ENCODE measurements around the gene DBX2. TPM values are rescaled to one million over a fixed set of nuclear protein-coding genes. Genes with fewer than 3 reads are reported as not detected.
"Not testable (repeated sequence)": the region's sequence is repeated elsewhere in the genome, so short reads cannot be mapped to it uniquely, and the experiment has no call there.

Gene DBX2
- total RNA-seq, 4 donors from 2014 or later: not detected

DNA sequence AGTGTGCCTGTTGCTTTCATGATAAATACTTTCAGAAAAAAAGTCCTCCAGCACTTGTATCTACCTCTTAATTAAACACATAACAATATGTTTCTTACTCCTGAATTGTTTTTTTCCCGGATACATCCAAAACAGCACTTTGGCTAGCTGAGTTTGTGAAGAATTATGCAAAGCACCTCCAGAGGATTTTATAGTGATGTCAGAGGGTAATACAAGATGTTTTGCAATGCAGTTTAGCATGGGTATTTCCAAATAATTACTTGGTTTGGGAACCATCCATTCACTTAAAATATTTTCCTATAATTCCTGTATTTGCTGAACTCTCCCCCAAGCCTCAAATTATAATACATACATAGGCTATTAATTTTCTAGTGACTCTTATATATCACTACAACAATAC, 37.7 kb upstream of the DBX2 start:
- Histone ChIP-seq H3K36me3 (no peaks in the 10 kb centered on the region), H3K9me3 (peaks cover 0 to 12% (median 0%) of the 10 kb centered on the region in 3 donors), H3K27me3 (no peaks in the 10 kb centered on the region), H3K27ac (no peak overlapping the region), H3K4me1 (no peaks in the 10 kb centered on the region), H3K4me3 (no peak overlapping the region)
- TF ChIP-seq EP300 (IDR thresholded peaks at IDR 0.05) (no peak), POLR2AphosphoS5 (IDR thresholded peaks at IDR 0.05) (no peak), POLR2A (IDR thresholded peaks at IDR 0.05) (no peak)
- TF ChIP-seq, protein P1, sequence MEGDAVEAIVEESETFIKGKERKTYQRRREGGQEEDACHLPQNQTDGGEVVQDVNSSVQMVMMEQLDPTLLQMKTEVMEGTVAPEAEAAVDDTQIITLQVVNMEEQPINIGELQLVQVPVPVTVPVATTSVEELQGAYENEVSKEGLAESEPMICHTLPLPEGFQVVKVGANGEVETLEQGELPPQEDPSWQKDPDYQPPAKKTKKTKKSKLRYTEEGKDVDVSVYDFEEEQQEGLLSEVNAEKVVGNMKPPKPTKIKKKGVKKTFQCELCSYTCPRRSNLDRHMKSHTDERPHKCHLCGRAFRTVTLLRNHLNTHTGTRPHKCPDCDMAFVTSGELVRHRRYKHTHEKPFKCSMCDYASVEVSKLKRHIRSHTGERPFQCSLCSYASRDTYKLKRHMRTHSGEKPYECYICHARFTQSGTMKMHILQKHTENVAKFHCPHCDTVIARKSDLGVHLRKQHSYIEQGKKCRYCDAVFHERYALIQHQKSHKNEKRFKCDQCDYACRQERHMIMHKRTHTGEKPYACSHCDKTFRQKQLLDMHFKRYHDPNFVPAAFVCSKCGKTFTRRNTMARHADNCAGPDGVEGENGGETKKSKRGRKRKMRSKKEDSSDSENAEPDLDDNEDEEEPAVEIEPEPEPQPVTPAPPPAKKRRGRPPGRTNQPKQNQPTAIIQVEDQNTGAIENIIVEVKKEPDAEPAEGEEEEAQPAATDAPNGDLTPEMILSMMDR (IDR thresholded peaks at IDR 0.05): no peak
- ATAC-seq: no peak
- 86% methylated on average over 1 of the region's 1 CpG for WGBS, 2 donors (ENCODE audit: low coverage in 1 of 2)

DNA sequence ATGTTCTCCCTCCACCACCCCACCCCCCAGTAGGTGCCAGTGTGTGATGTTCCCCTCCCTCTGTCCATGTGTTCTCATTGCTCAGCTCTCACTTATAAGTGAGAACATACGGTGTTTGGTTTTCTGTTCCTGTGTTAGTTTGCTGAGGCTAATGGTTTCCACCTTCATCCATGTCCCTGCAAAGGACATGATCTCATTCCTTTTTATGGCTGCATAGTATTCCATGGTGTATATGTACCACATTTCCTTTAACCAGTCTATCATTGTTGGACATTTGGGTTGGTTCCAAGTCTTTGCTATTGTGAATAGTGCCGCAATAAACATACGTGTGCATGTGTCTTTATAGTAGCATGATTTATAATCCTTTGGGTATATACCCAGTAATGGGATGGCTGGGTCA, 33.3 kb upstream of the DBX2 start:
- H3K27me3 ChIP-seq, ATAC-seq, H3K4me1 ChIP-seq, H3K4me3 ChIP-seq, H3K36me3 ChIP-seq, H3K27ac ChIP-seq: not testable (repeated sequence)
- WGBS, 2 donors (ENCODE audit: low coverage in 1 of 2): 94% methylated on average over 3 of the region's 3 CpGs; no CpG with 5 or more reads in 1 of the 2 donors
- H3K9me3 ChIP-seq: peaks cover 0 to 12% (median 0%) of the 10 kb centered on the region in 3 donors

DNA sequence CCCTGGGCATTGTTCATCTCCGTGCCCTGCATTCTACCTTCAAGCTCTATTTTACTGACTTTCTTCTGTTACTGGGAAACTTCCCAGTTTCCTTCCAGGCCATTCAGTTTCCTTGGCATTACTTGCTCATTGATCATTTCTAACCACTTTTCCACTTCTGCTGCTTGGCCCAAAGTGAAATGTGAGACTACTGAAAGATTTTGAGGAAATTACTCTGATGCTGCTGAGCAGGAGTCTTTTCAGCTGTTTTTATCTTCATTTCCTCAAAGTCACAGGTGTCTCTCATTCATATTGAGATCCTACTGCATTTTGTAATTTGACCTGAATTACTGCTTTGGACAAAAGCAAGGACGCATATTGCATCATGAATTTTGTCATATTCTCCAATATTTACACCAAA, 26.4 kb upstream of the DBX2 start:
- TF ChIP-seq EP300 (IDR thresholded peaks at IDR 0.05) (no peak), POLR2A (IDR thresholded peaks at IDR 0.05) (no peak), POLR2AphosphoS5 (IDR thresholded peaks at IDR 0.05) (no peak)
- TF ChIP-seq, protein P1 (IDR thresholded peaks at IDR 0.05): no peak

DNA sequence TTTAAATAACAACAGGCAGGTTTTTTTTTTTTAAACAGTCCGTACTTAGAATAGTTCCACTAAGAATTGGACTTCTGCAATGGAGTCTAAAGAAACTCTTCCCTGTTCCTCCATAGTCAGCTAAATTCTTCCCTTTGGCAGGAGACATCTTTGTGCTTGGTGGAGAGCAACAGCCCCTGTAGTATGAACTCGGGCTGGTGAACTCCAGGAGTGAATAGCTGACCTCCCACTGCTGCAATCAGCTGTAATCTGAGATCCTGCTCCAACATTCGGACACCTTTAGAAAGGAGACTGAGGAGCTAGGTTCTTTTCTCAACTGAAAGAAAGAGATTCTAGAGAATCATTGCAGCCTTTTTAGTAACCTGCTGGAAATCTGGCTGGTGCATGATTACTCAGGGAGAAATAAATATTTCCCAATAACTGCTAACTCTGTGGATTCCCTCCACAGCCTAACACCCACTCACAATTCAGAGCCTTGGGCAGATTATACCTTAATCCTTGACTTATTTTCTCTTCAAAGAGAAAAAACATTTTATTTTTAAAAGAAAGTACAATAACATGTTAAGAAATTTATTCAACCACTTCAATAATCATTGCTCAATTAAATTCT, 25.6 kb upstream of the DBX2 start:
- no peak for TF ChIP-seq POLR2AphosphoS5 (IDR thresholded peaks at IDR 0.05)
- TF ChIP-seq EP300 (IDR thresholded peaks at IDR 0.05): no peak
- TF ChIP-seq POLR2A (IDR thresholded peaks at IDR 0.05): no peak
- TF ChIP-seq, protein P1 (IDR thresholded peaks at IDR 0.05): no peak
- H3K27ac ChIP-seq: no peak overlapping the region
- no peak overlapping the region for H3K4me3 ChIP-seq
- no peaks in the 10 kb centered on the region for H3K9me3 ChIP-seq
- WGBS, 2 donors (ENCODE audit: low coverage in 1 of 2): 40 to 43% methylated on average over 3 of the region's 3 CpGs
- ATAC-seq: no peak
- no peaks in the 10 kb centered on the region for H3K36me3 ChIP-seq
- H3K4me1 ChIP-seq: no peaks in the 10 kb centered on the region
- H3K27me3 ChIP-seq: no peaks in the 10 kb centered on the region

More for the DNA sequence above, 26.4 kb upstream of the DBX2 start:
- ATAC-seq: no peak
- H3K4me1 ChIP-seq: no peaks in the 10 kb centered on the region
- no peaks in the 10 kb centered on the region for H3K9me3 ChIP-seq
- no peak overlapping the region for H3K27ac ChIP-seq
- no peaks in the 10 kb centered on the region for H3K27me3 ChIP-seq
- H3K36me3 ChIP-seq: no peaks in the 10 kb centered on the region
- WGBS, 2 donors (ENCODE audit: low coverage in 1 of 2): 30 to 31% methylated on average over 1 to 2 of the region's 2 CpGs
- no peak overlapping the region for H3K4me3 ChIP-seq

DNA sequence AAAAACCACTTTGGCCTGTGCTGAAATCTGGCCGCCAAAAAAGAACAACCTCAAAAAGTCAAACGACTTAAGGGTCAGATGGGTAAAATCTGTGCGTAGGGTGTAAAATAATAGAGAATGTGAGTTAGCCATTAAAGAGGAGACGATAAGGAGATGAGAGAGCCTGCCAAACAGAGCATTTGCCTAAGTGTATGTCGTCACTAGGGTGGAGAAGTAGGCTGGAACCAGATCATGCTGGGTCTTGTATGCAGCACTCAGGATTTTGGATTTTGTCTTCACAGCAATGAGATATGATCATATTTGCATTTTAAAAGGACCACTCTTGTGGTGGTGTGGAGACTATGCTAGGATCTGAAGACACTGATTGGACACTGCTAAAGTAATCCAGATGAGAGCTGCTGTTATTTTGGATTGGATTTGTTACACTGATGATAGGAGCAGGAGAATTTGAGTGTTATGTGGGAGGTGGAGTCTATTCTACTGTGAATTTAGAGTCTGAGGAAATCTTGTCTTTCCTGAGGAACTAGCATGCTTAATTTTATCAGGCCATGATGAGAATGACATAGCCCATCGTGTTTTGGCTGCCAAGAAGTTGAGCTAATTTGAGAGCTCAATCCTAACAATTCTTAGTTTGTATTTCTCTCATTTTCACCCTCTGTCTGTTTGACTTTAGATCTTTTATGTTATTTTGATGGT, 24.8 kb upstream of the DBX2 start:
- no peaks in the 10 kb centered on the region for H3K9me3 ChIP-seq
- 44 to 54% methylated on average over 3 to 6 of the region's 6 CpGs for WGBS, 2 donors (ENCODE audit: low coverage in 1 of 2)
- no peaks in the 10 kb centered on the region for H3K27me3 ChIP-seq
- no peaks in the 10 kb centered on the region for H3K36me3 ChIP-seq
- ATAC-seq: no peak
- TF ChIP-seq, protein P1 (IDR thresholded peaks at IDR 0.05): no peak
- no peak for TF ChIP-seq POLR2A (IDR thresholded peaks at IDR 0.05)
- no peak for TF ChIP-seq POLR2AphosphoS5 (IDR thresholded peaks at IDR 0.05)
- TF ChIP-seq EP300 (IDR thresholded peaks at IDR 0.05): no peak
- no peaks in the 10 kb centered on the region for H3K4me1 ChIP-seq
- no peak overlapping the region for H3K4me3 ChIP-seq
- H3K27ac ChIP-seq: no peak overlapping the region
